K562 (cell line): ENCODE data around the gene PURA. TPM values are rescaled to one million over a fixed set of nuclear protein-coding genes. Genes with fewer than 3 reads are reported as not detected.

ENCODE experiments used
- ATAC-seq: fragments of 200-7000 bp; cut with Tn5 transposase; 3 replicates; pipeline ENCODE4 v1.9.1; 2020; ENCODE audit warnings: moderate library complexity
- BruUV-seq: library from RNA; stranded (reverse); fragments of 400-500 nt; replicated peaks from 2 replicates; lab custom pipeline; 2021; lab: Mats Ljungman, UMichigan
- CTCF ChIA-PET: fragments of 300-600 bp; formaldehyde crosslinking; extraction: SDS; loops from one replicate; lab custom pipeline; 2021; ENCODE audit warnings: low intra/inter-chr PET ratio; lab: Yijun Ruan, JAX
- POLR2A ChIA-PET: fragments of 300-600, 350-650 bp; sonication (Branson Sonifier 250); formaldehyde crosslinking; extraction: SDS; loops from one replicate; lab custom pipeline; 2021; ENCODE audit warnings: antibody characterized with exemption, inconsistent platforms; lab: Yijun Ruan, JAX
- DNase-seq, 4 experiments: peaks; one replicate each; pipeline versions ENCODE4 v3.0.0 to v3.0.0-alpha.2; 2011 to 2018; ENCODE audit warnings: low spot score in 3 of 4, mixed read lengths in 3 of 4; ENCODE audit errors: extremely low read depth in 1 of 4
- FAIRE-seq: peaks from 2 replicates; lab custom pipeline; 2011; peaks lifted over from hg19 to GRCh38; lab: Jason Lieb, UNC
- H2AFZ ChIP-seq: 2 replicates; pipeline ENCODE4 v1.6.0; 2011; ENCODE audit warnings: low read depth, low read length, control low read depth, inconsistent platforms
- H3K27ac ChIP-seq: fragments of 200-600 bp; 3 replicates; pipeline ENCODE4 v1.8.0; 2011; ENCODE audit warnings: low read depth, mild to moderate bottlenecking, control low read depth, inconsistent platforms, low read length, moderate library complexity, mixed read lengths; ENCODE audit errors: extremely low read depth
- H3K27me3 ChIP-seq, 2 experiments: fragments of 300-600 bp in 1 of 2; 2 replicates in 1 of 2; 3 replicates in 1 of 2; pipeline versions ENCODE4 v1.6.0 to v1.8.0; 2011; ENCODE audit warnings: inconsistent platforms in 2 of 2, low read length in 2 of 2, mild to moderate bottlenecking in 1 of 2, mixed read lengths in 1 of 2, moderate library complexity in 1 of 2; ENCODE audit not compliant: control insufficient read depth in 2 of 2, insufficient read depth in 2 of 2
- H3K36me3 ChIP-seq: fragments of 300-600 bp; 3 replicates; pipeline ENCODE4 v1.8.0; 2011; ENCODE audit warnings: mild to moderate bottlenecking, low read length, inconsistent platforms; ENCODE audit not compliant: control insufficient read depth, insufficient read depth
- H3K4me1 ChIP-seq, 2 experiments: fragments of 200-600 bp in 1 of 2; replicated peaks in 1 of 2; 2 replicates in 1 of 2; 3 replicates in 1 of 2; pipeline versions ENCODE4 v1.5.1 to v1.8.0; 2011; ENCODE audit warnings: inconsistent platforms in 2 of 2, low read length in 2 of 2, mild to moderate bottlenecking in 1 of 2, mixed read lengths in 1 of 2, moderate library complexity in 1 of 2; ENCODE audit not compliant: control insufficient read depth in 2 of 2, insufficient read depth in 2 of 2
- H3K4me2 ChIP-seq: 2 replicates; pipeline ENCODE4 v1.6.1; 2011; ENCODE audit warnings: low read length, control low read depth, inconsistent platforms, mixed read lengths; ENCODE audit not compliant: insufficient read depth
- H3K4me3 ChIP-seq: fragments of 200-600 bp; sonication (generic), shearing (Covaris generic); 2 replicates; pipeline ENCODE4 v1.5.1; 2016; ENCODE audit warnings: control low read depth, inconsistent platforms
- H3K79me2 ChIP-seq: fragments of 200-600 bp; 3 replicates; pipeline ENCODE4 v1.8.0; 2011; ENCODE audit warnings: low read length, inconsistent platforms; ENCODE audit not compliant: control insufficient read depth, insufficient read depth
- H3K9ac ChIP-seq, 2 experiments: 2 replicates each; pipeline versions ENCODE4 v1.6.0 to v1.6.1; 2011; ENCODE audit warnings: low read depth in 2 of 2, low read length in 2 of 2, control low read depth in 1 of 2, inconsistent platforms in 1 of 2, mild to moderate bottlenecking in 1 of 2, mixed read lengths in 1 of 2; ENCODE audit not compliant: insufficient read depth in 1 of 2
- H3K9me1 ChIP-seq: one replicate; pipeline ENCODE4 v1.6.0; 2011; ENCODE audit warnings: inconsistent platforms, mild to moderate bottlenecking, low read length, moderate library complexity; ENCODE audit not compliant: control insufficient read depth, insufficient read depth
- H3K9me3 ChIP-seq: replicated peaks from 2 replicates; pipeline ENCODE4 v1.5.1; 2011; ENCODE audit warnings: low read depth, low read length, inconsistent platforms; ENCODE audit not compliant: control insufficient read depth, insufficient read depth
- H4K20me1 ChIP-seq: replicated peaks from 2 replicates; pipeline ENCODE4 v1.6.1; 2011; ENCODE audit warnings: low read length, inconsistent platforms, mixed read lengths; ENCODE audit not compliant: control insufficient read depth, insufficient read depth
- CBFA2T2 ChIP-seq: fragments of 450-650 bp; conservative IDR thresholded peaks from 2 replicates; pipeline ENCODE4 v1.6.1; 2017; ENCODE audit warnings: mild to moderate bottlenecking
- CBFA2T3 ChIP-seq: fragments of 450-650 bp; IDR thresholded peaks from 2 replicates; pipeline ENCODE4 v1.6.1; 2017
- CBFB ChIP-seq: sonication (generic); formaldehyde crosslinking; IDR thresholded peaks from 2 replicates; pipeline ENCODE4 v1.4.0; 2020; ENCODE audit warnings: mild to moderate bottlenecking, missing genetic modification reagents
- CEBPB ChIP-seq: fragments of 450-650 bp; IDR thresholded peaks from 2 replicates; pipeline ENCODE4 v1.6.1; 2016; ENCODE audit warnings: missing genetic modification characterization, missing compliant biosample characterization
- FOXJ2 ChIP-seq: fragments of 200-800 bp; sonication (Bioruptor generic); IDR thresholded peaks from 2 replicates; pipeline ENCODE4 v1.6.1; 2016; ENCODE audit warnings: missing genetic modification characterization, missing compliant biosample characterization
- JUN ChIP-seq, 2 experiments: sonication (generic) in 1 of 2; formaldehyde crosslinking in 1 of 2; IDR thresholded peaks; 2 replicates each; pipeline versions ENCODE4 v1.6.1 to v1.8.0; 2012 to 2022; ENCODE audit warnings: borderline replicate concordance in 2 of 2, mild to moderate bottlenecking in 2 of 2, improper control_type of control experiment in 1 of 2, low read depth in 1 of 2, low read length in 1 of 2, missing genetic modification reagents in 1 of 2
- KAT8 ChIP-seq: fragments of 450-650 bp; IDR thresholded peaks from 2 replicates; pipeline ENCODE4 v1.6.1; 2016; ENCODE audit warnings: low read depth, mild to moderate bottlenecking
- KDM1A ChIP-seq, 2 experiments: fragments of 450-650 bp; IDR thresholded peaks; 2 replicates each; pipeline ENCODE4 v1.6.1; 2016; ENCODE audit warnings: mild to moderate bottlenecking in 2 of 2
- NCOA6 ChIP-seq: fragments of 450-650 bp; IDR thresholded peaks from 2 replicates; pipeline ENCODE4 v1.6.1; 2017; ENCODE audit warnings: mild to moderate bottlenecking
- SPI1 ChIP-seq: IDR thresholded peaks from 2 replicates; pipeline ENCODE4 v1.6.1; 2011; ENCODE audit warnings: low read depth, low read length, control low read depth, borderline replicate concordance
- TAL1 ChIP-seq: fragments of 450-650 bp; IDR thresholded peaks from 2 replicates; pipeline ENCODE4 v1.6.1; 2016; ENCODE audit warnings: mild to moderate bottlenecking
- ZNF165 ChIP-seq: fragments of 250-450 bp; sonication (Bioruptor Pico); IDR thresholded peaks from 2 replicates; pipeline ENCODE4 v1.4.0; 2020; ENCODE audit warnings: borderline replicate concordance
- WGBS: fragments of 100-300 bp; shearing (Covaris generic); methylation state at CpG from one replicate; pipeline ENCODE4 v1.1.6; 2016; ENCODE audit warnings: low coverage, mixed read lengths; ENCODE audit not compliant: insufficient coverage; ENCODE audit errors: missing lambda C conversion rate; 5-methylcytosine and 5-hydroxymethylcytosine counted together
- in situ Hi-C: fragments of 300-500 bp; cut with MboI; formaldehyde crosslinking; loops from 4 replicates; pipeline ENCODE4 v1.15.0; 2018; ENCODE audit warnings: inconsistent platforms, mixed read lengths
- intact Hi-C: fragments of 100-400 bp; cut with micrococcal nuclease; formaldehyde crosslinking; loops from 2 replicates; pipeline ENCODE4 v1.14.2; 2022
- polyA plus RNA-seq, 8 experiments: library from polyadenylated mRNA; depleted of rRNA in 4 of 8; stranded (reverse) in 5 of 8; unstranded in 3 of 8; fragments of >200 nt; fragmentation: Nextera tagmentation in 2 of 8; fragmentation: Illumina TruSeq in 1 of 8; extraction: Ambion mirVana in 2 of 8; extraction: Trizol in 1 of 8; gene quantifications; 2 replicates each; pipeline versions ENCODE4 v1.2.1 to v1.2.3, GENCODE V29; 2011 to 2014; ENCODE audit warnings: inconsistent platforms in 1 of 8, missing spikeins in 1 of 8
- total RNA-seq, 7 experiments: library from RNA; depleted of rRNA in 6 of 7; stranded (reverse); fragments of >200 nt in 6 of 7; fragmentation: Illumina TruSeq in 2 of 7; extraction: Trizol in 2 of 7; gene quantifications; 2 replicates each; pipeline versions ENCODE4 v1.2.1 to v1.2.3, GENCODE V29; 2011 to 2021; ENCODE audit warnings: low replicate concordance in 1 of 7
- TF ChIP-seq, protein P1 (sequence below): fragments of 200-800 bp; sonication (Bioruptor generic); IDR thresholded peaks from 2 replicates; pipeline ENCODE4 v1.6.1; 2017; ENCODE audit warnings: missing genetic modification characterization, missing compliant biosample characterization

Gene PURA
- total and polyA plus RNA-seq, 9 of the 15 experiments (the other 6 are each of a cell fraction or from before 2014, with no cell fraction given): 3.2 to 11.1 (median 5.4) TPM

DNA sequence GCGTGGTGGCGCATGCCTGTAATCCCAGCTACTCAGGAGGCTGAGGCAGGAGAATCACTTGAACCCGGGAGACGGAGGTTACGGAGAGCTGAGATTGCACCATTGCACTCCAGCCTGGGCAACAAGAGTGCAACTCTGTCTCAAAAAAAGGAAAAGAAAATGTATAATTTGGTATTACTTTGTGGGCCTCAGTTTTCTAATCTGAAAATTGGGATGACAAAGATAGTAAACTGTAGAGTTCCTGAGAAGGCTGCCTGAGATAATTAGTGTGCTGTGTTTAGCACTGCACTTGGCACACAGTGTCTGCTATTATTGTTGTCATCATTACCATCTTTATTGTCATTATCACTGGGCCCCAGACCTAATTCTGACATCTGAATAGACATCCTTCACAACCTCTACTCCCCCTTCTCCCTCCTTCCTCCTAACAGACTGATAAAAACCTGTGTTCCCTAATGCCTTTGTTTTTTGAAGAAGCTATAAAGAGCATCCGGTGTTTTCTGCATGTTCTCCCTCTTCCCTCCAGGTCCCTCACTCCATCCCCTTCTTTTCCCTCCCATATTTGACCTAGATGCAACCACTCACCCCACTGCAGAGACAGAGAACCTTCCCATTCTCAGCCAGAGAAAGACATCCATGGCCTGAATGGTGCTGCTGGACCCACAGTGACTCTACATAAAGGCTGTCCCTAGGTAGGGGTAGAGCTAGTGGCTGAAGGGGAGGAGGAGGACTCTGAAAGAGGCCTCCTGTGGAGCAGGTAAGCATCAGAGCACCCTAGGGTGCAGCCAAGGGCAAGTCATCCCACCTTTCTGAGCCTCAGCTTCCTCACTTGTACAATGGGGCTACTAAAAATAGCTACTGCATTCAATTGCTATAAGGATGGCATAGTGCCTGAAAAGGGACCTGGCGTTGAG lies 45.4 kb downstream of the PURA start (continued):
- TF ChIP-seq, protein P1, sequence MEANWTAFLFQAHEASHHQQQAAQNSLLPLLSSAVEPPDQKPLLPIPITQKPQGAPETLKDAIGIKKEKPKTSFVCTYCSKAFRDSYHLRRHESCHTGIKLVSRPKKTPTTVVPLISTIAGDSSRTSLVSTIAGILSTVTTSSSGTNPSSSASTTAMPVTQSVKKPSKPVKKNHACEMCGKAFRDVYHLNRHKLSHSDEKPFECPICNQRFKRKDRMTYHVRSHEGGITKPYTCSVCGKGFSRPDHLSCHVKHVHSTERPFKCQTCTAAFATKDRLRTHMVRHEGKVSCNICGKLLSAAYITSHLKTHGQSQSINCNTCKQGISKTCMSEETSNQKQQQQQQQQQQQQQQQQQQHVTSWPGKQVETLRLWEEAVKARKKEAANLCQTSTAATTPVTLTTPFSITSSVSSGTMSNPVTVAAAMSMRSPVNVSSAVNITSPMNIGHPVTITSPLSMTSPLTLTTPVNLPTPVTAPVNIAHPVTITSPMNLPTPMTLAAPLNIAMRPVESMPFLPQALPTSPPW (CRISPR knock-in tag): peak; percentile 46
- TF ChIP-seq TAL1 (peak; percentile 44), CBFA2T2 (peak; percentile 52), CBFA2T3 (peak; percentile 69), KDM1A (IDR thresholded peaks at IDR 0.05) (peak; percentile 10 to 46; a peak in 2 of 4 replicates)
- TF ChIP-seq, all 486 proteins: peak for 12

DNA sequence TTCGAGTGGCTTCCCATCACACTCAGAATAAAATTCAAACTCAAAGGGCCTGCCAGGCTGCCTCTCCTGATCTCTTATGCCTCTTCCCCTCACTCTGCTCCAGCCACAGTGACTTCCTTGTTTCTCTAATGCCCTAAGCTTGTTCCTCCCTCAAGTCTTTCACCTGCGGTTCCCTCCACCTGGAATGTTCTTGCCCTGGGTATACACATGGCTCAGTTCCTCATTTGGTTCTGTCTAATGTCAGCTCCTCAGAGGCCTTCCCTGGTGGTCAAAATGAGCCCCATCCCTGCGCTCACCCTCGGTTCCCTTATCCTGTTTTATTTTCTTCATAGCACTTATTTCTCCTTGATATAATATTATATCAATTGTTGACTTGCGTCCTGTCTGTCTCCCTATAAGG lies 48.4 kb downstream of the PURA start:
- CTCF ChIA-PET: no interaction called here

More for the DNA sequence above, 48.4 kb downstream of the PURA start:
- Histone ChIP-seq H3K36me3 (no peaks in the 10 kb centered on the region), H2AFZ (no peak overlapping the region), H3K4me2 (no peak overlapping the region), H4K20me1 (no peaks in the 10 kb centered on the region)
- in situ Hi-C loops: loop anchor here (10.0 kb wide), 1 partner anchor 193 kb away; no protein-coding TSS in a partner anchor
- no peak for FAIRE-seq
- TF ChIP-seq JUN (IDR thresholded peaks at IDR 0.05; ENCODE audit: borderline replicate concordance, low read depth, low read length) (no peak), JUN (CRISPR knock-in tag; IDR thresholded peaks at IDR 0.05; ENCODE audit: borderline replicate concordance) (no peak), KAT8 (no peak), NCOA6 (no peak), FOXJ2 (no peak), ZNF165 (CRISPR knock-in tag) (no peak), CBFB (CRISPR knock-in tag) (no peak), CEBPB (tag) (no peak), SPI1 (peak; percentile 62)
- TF ChIP-seq, all 486 proteins: peak for 1
- POLR2A ChIA-PET: interaction anchor here (0.6 to 3.1 kb wide), 4 partner anchors 12 to 77 kb away, joined by 3 to 11 read pairs (median 4); partner anchors contain the start of gene CYSTM1
- Histone ChIP-seq H3K9ac (no peak overlapping the region; a peak in 1 of 4 replicates), H3K4me1 (peaks cover 4 to 11% of the 10 kb centered on the region in 2 experiments; a peak in 4 of 5 replicates), H3K27me3 (no peaks in the 10 kb centered on the region; a peak in 1 of 5 replicates), H3K9me3 (no peaks in the 10 kb centered on the region), H3K9me1 (no peaks in the 10 kb centered on the region), H3K27ac (no peak overlapping the region), H3K4me3 (no peak overlapping the region), H3K79me2 (no peaks in the 10 kb centered on the region)
- intact Hi-C loops: no loop called here
- ATAC-seq (no peak), DNase-seq (no peak)
- WGBS: 36% methylated on average over 5 of the region's 5 CpGs
- BruUV-seq: no TSS peak
